Suprapubic skin (tissue), 4 donors: ENCODE measurements around the gene SIGLEC9. TPM values are rescaled to one million over a fixed set of nuclear protein-coding genes. Genes with fewer than 3 reads are reported as not detected.

Source experiments
- DNase-seq, 2 donors: peaks; one replicate each; pipeline ENCODE4 v3.0.0-alpha.2; 2019; ENCODE audit warnings: low spot score in 2 of 2
- H3K27ac ChIP-seq: fragments of 200-600 bp; sonication (generic); one replicate; pipeline ENCODE4 v1.5.1; 2019
- H3K27me3 ChIP-seq: fragments of 200-600 bp; sonication (generic); one replicate; pipeline ENCODE4 v1.5.1; 2019
- H3K36me3 ChIP-seq: fragments of 200-600 bp; sonication (generic); one replicate; pipeline ENCODE4 v1.5.1; 2019
- H3K4me1 ChIP-seq: fragments of 200-600 bp; sonication (generic); one replicate; pipeline ENCODE4 v1.5.1; 2019
- H3K4me3 ChIP-seq: fragments of 200-600 bp; sonication (generic); one replicate; pipeline ENCODE4 v1.5.1; 2019; ENCODE audit warnings: mild to moderate bottlenecking
- H3K9me3 ChIP-seq: fragments of 200-600 bp; sonication (generic); one replicate; pipeline ENCODE4 v1.5.1; 2019
- EP300 ChIP-seq: sonication (generic); formaldehyde crosslinking; IDR thresholded peaks from one replicate; pipeline ENCODE4 v1.6.1; 2017; ENCODE audit warnings: antibody characterized with exemption
- POLR2A ChIP-seq, 2 donors: fragments of 450-650 bp; IDR thresholded peaks; one replicate each; pipeline ENCODE4 v1.6.1; 2017; ENCODE audit warnings: antibody characterized with exemption in 2 of 2, mild to moderate bottlenecking in 2 of 2, moderate library complexity in 2 of 2
- POLR2AphosphoS5 ChIP-seq, 3 donors: sonication (generic); formaldehyde crosslinking; IDR thresholded peaks; one replicate each; pipeline ENCODE4 v1.6.1; 2017; ENCODE audit warnings: antibody characterized with exemption in 3 of 3
- WGBS: methylation state at CpG from one replicate; pipeline ENCODE4 v1.1.5; 2018; 5-methylcytosine and 5-hydroxymethylcytosine counted together
- total RNA-seq, 4 donors: library from RNA; depleted of rRNA; stranded (reverse); fragments of >200 nt; gene quantifications; one replicate each; pipeline ENCODE4 v1.1.0, GENCODE V29; 2016
- TF ChIP-seq, protein P1 (sequence below), 2 donors: fragments of 200-600 bp in 1 of 2; fragments of 450-650 bp in 1 of 2; sonication (generic) in 1 of 2; IDR thresholded peaks; one replicate each; pipeline ENCODE4 v1.5.1; 2016 to 2019; ENCODE audit warnings: antibody characterized with exemption in 2 of 2, mild to moderate bottlenecking in 1 of 2, moderate library complexity in 1 of 2

Gene SIGLEC9
- total RNA-seq, 4 donors from 2014 or later = 0.68 to 1.3 (median 0.83) TPM; not detected in 1

DNA sequence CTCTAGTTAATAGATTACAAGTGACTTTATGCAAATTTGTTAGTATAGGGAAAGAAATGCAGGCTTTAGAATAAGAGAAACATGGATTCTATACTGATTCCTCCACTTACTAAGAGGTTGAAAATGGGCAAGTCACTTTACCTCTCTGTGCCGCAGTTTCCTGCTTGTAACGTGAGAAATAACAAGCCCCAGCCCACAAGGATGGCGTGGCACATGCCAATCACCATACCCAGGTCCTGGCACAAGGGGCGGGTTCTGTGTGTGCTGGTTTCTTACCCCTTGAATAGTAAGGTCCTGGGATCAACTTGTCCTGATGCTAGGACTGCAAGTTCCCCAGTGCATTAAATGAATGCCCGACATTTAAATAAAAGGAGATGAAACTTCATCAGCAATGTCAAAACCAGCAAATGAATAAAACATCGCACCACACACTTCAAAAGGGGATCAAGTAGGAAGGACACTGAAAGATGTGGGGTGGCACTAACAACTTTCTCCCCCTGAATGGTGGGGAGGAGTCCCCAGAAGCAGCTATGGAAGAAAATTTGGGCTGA is 7.9 kb upstream of the SIGLEC9 start:
- Histone ChIP-seq H3K27ac (no peak overlapping the region), H3K4me3 (no peak overlapping the region), H3K36me3 (no peaks in the 10 kb centered on the region), H3K9me3 (no peaks in the 10 kb centered on the region), H3K4me1 (no peaks in the 10 kb centered on the region), H3K27me3 (peaks cover 19% of the 10 kb centered on the region)
- 63% methylated on average over 6 of the region's 6 CpGs for WGBS
- no peak for DNase-seq
- TF ChIP-seq POLR2A (IDR thresholded peaks at IDR 0.05) (no peak), EP300 (no peak), POLR2AphosphoS5 (IDR thresholded peaks at IDR 0.05) (no peak)
- TF ChIP-seq, protein P1, sequence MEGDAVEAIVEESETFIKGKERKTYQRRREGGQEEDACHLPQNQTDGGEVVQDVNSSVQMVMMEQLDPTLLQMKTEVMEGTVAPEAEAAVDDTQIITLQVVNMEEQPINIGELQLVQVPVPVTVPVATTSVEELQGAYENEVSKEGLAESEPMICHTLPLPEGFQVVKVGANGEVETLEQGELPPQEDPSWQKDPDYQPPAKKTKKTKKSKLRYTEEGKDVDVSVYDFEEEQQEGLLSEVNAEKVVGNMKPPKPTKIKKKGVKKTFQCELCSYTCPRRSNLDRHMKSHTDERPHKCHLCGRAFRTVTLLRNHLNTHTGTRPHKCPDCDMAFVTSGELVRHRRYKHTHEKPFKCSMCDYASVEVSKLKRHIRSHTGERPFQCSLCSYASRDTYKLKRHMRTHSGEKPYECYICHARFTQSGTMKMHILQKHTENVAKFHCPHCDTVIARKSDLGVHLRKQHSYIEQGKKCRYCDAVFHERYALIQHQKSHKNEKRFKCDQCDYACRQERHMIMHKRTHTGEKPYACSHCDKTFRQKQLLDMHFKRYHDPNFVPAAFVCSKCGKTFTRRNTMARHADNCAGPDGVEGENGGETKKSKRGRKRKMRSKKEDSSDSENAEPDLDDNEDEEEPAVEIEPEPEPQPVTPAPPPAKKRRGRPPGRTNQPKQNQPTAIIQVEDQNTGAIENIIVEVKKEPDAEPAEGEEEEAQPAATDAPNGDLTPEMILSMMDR (IDR thresholded peaks at IDR 0.05) = no peak

DNA sequence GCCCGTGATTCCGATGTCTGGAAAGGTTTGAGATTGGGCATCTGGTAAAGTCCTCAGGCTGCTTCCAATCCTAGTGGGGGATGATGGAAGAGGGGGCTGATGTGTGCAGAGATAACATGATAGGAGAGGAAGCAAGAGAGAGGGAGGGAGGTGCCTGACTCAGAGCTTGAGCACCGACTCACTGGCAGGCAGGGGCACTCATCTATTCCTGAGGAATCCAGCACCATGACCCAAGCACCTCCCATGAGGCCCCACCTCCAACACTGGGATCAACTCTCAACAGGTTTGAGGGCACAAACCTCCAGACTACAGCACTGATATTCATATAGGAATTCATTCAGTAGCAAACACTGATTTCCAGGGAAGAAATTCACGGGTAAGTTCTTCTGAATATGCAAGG is 5.6 kb upstream of the SIGLEC9 start:
- no peaks in the 10 kb centered on the region for H3K9me3 ChIP-seq
- peaks cover 3% of the 10 kb centered on the region for H3K4me1 ChIP-seq
- no peaks in the 10 kb centered on the region for H3K36me3 ChIP-seq
- TF ChIP-seq POLR2AphosphoS5 (IDR thresholded peaks at IDR 0.05) (no peak), EP300 (no peak), POLR2A (IDR thresholded peaks at IDR 0.05) (no peak)
- TF ChIP-seq, protein P1 (IDR thresholded peaks at IDR 0.05) = no peak
- DNase-seq = no peak
- H3K27ac ChIP-seq = no peak overlapping the region
- 47% methylated on average over 4 of the region's 4 CpGs for WGBS
- peaks cover 28% of the 10 kb centered on the region for H3K27me3 ChIP-seq
- no peak overlapping the region for H3K4me3 ChIP-seq

DNA sequence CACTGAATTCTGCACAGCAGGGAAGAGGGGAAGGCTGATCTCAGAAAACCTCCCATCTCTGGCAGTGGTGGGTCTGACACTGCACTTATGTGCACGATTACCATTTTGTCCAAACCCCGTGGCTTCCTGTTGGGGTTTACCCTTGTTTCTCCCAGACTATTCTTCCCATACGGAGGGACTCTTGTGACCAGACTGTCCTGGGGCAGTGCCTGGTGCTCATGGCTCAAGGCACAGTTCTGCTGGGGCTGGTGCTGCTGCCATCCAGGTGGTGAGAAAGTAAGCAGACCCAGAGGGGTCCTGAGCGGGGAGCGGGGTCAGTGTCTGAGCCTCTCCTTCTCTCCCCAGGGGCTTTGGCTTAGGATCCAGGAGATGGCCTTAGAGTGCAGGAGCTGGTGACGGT is 5.1 kb upstream of the SIGLEC9 start:
- Histone ChIP-seq H3K4me1 (peaks cover 3% of the 10 kb centered on the region), H3K4me3 (no peak overlapping the region), H3K9me3 (no peaks in the 10 kb centered on the region), H3K27ac (no peak overlapping the region), H3K36me3 (no peaks in the 10 kb centered on the region), H3K27me3 (peaks cover 29% of the 10 kb centered on the region)
- TF ChIP-seq POLR2A (IDR thresholded peaks at IDR 0.05) (no peak), POLR2AphosphoS5 (IDR thresholded peaks at IDR 0.05) (no peak), EP300 (no peak)
- TF ChIP-seq, protein P1 (IDR thresholded peaks at IDR 0.05) = no peak
- no peak for DNase-seq
- 66% methylated on average over 6 of the region's 6 CpGs for WGBS

DNA sequence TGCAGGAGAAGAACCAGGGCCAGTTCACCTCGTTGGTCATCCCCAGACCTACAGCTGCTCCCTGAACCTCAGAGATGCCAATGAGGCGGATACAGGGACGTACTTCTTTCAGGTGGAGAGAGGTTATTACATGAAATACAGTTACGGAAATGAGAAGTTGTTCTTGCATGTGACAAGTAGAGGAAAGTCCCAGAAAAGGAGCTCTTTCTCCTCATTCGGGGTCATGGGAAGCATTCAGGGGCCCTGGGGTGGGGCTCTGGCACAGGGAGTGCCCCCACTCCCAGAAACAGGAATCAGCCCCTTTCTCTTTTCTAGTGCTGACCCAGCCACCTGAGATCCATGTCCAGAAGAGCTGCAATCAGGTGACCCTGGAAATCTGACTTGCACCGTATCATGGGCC is 4.5 kb upstream of the SIGLEC9 start:
- 90% methylated on average over 6 of the region's 6 CpGs for WGBS
- no peak overlapping the region for H3K4me3 ChIP-seq
- H3K36me3 ChIP-seq = no peaks in the 10 kb centered on the region
- DNase-seq = no peak
- no peaks in the 10 kb centered on the region for H3K9me3 ChIP-seq
- TF ChIP-seq POLR2AphosphoS5 (IDR thresholded peaks at IDR 0.05) = no peak
- TF ChIP-seq, protein P1 (IDR thresholded peaks at IDR 0.05) = no peak
- TF ChIP-seq EP300 = no peak
- no peak for TF ChIP-seq POLR2A (IDR thresholded peaks at IDR 0.05)
- H3K27ac ChIP-seq = no peak overlapping the region
- peaks cover 3% of the 10 kb centered on the region for H3K4me1 ChIP-seq
- peaks cover 29% of the 10 kb centered on the region for H3K27me3 ChIP-seq

DNA sequence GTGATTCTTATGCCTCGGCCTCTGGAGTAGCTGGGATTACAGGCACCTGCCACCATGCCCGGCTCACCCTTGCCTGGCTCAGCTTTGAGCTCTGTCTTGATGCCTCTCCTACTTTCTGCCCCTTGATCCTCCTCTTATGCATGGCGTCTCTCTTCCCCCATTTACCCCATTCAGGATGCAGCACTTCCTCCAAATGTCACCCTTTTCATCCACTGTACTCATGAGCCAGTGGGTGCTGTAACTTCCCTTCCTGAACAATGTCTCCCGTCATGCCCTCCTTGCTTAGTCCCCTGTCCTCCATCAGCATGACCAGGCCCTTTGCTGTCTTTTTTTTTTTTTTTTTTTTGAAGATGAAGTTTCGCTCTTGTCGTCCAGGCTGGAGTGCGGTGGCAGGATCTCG is 3.4 kb upstream of the SIGLEC9 start:
- DNase-seq = no peak
- no peak overlapping the region for H3K4me3 ChIP-seq
- peaks cover 3% of the 10 kb centered on the region for H3K4me1 ChIP-seq
- no peaks in the 10 kb centered on the region for H3K36me3 ChIP-seq
- no peaks in the 10 kb centered on the region for H3K9me3 ChIP-seq
- WGBS = 85% methylated on average over 8 of the region's 8 CpGs
- H3K27me3 ChIP-seq = peaks cover 19% of the 10 kb centered on the region
- TF ChIP-seq EP300 = no peak
- TF ChIP-seq POLR2AphosphoS5 (IDR thresholded peaks at IDR 0.05) = no peak
- TF ChIP-seq POLR2A (IDR thresholded peaks at IDR 0.05) = no peak
- TF ChIP-seq, protein P1 (IDR thresholded peaks at IDR 0.05) = no peak
- no peak overlapping the region for H3K27ac ChIP-seq
